WI38 (cell line): ENCODE results near the gene BRSK1.

Experiments
- H3K4me3 ChIP-seq: 2 replicates; pipeline ENCODE4 v1.5.1; 2011; ENCODE audit warnings: low read depth, mild to moderate bottlenecking, control low read depth, low read length
- TF ChIP-seq, protein P1 (sequence below): IDR thresholded peaks from 2 replicates; pipeline ENCODE4 v1.5.1; 2012; ENCODE audit warnings: low read depth, mild to moderate bottlenecking, control low read depth, low read length

The BRSK1 gene

GRCh38 chr19:55261671-55262126, 22.1 kb upstream of the BRSK1 start:
- TF ChIP-seq, protein P1, sequence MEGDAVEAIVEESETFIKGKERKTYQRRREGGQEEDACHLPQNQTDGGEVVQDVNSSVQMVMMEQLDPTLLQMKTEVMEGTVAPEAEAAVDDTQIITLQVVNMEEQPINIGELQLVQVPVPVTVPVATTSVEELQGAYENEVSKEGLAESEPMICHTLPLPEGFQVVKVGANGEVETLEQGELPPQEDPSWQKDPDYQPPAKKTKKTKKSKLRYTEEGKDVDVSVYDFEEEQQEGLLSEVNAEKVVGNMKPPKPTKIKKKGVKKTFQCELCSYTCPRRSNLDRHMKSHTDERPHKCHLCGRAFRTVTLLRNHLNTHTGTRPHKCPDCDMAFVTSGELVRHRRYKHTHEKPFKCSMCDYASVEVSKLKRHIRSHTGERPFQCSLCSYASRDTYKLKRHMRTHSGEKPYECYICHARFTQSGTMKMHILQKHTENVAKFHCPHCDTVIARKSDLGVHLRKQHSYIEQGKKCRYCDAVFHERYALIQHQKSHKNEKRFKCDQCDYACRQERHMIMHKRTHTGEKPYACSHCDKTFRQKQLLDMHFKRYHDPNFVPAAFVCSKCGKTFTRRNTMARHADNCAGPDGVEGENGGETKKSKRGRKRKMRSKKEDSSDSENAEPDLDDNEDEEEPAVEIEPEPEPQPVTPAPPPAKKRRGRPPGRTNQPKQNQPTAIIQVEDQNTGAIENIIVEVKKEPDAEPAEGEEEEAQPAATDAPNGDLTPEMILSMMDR: no peak
- no peak overlapping the region for H3K4me3 ChIP-seq

- TF ChIP-seq, protein P1: no peak
- H3K4me3 ChIP-seq: no peak overlapping the region
Measured at GRCh38 chr19:55262359-55262758, 21.4 kb upstream of the BRSK1 start.

GRCh38 chr19:55264531-55264930, 19.3 kb upstream of the BRSK1 start:
- TF ChIP-seq, protein P1: no peak
- H3K4me3 ChIP-seq: no peak overlapping the region

- H3K4me3 ChIP-seq: no peak overlapping the region
- TF ChIP-seq, protein P1: no peak
Measured at GRCh38 chr19:55265173-55265572, 18.6 kb upstream of the BRSK1 start.

DNA sequence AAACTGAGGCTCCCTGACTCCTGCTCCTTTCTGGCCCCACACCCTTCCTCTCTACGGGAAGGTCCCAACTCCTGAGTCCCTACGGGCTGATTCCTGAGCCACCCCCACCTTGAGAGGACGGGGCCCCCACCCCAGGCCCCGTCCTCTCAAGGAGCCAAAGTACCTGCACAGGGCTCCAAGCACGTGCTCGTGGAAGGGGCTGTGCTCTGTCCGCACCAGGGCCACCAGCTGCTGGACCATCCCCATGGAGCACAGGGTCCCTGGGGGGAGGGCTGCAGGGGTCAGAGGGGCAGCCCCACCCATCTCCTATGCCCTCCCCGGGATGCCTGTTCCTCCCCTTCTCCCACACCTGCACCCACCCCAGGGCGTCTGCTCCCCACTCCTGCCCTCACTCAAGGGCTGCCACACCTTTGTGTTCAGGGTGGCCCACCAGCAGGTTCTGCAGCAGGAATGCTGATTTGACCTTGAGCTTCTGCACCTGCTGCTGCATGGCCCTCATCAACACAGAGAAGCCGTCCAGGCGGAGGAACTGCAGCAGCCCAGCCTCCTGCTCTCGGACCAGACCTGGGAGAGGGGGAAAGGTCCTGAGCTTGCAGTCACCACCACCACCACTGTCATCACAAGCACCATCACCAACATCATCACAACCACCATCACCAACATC, 17.9 kb upstream of the BRSK1 start:
- H3K4me3 ChIP-seq: no peak overlapping the region
- TF ChIP-seq, protein P1: no peak

- H3K4me3 ChIP-seq: no peak overlapping the region
- TF ChIP-seq, protein P1: no peak
Measured at GRCh38 chr19:55266404-55266803, 17.4 kb upstream of the BRSK1 start.

DNA sequence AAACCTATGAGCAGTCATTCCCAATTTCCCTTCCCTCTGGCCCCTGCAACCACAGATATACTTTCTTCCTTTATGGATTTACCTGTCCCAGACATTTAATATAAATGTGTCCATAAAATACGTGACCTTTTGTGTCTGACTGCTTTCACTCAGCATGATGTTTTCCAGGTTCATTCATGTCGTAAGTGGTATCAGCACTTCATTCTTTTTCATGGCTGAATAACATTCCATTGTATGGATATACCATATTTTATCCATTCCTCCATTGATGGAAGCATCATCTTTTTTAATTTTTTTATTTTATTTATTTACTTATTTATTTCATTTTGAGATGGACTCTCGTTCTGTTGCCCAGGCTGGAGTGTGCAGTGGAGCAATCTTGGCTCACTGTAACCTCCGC, 17.0 kb upstream of the BRSK1 start:
- H3K4me3 ChIP-seq: no peak overlapping the region
- TF ChIP-seq, protein P1: no peak
